ENCODE results near the gene XNDC1N. TPM values are rescaled to one million over a fixed set of nuclear protein-coding genes. Genes with fewer than 3 reads are reported as not detected.

XNDC1N gene, protein sequence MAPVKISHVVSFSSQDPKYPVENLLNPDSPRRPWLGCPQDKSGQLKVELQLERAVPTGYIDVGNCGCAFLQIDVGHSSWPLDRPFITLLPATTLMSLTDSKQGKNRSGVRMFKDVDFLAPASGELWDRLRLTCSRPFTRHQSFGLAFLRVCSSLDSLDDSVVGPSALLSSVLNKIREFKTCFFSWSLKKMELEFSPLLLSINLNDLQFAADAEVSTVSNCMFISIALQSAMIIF
- total RNA-seq = 9.2 TPM

DNA sequence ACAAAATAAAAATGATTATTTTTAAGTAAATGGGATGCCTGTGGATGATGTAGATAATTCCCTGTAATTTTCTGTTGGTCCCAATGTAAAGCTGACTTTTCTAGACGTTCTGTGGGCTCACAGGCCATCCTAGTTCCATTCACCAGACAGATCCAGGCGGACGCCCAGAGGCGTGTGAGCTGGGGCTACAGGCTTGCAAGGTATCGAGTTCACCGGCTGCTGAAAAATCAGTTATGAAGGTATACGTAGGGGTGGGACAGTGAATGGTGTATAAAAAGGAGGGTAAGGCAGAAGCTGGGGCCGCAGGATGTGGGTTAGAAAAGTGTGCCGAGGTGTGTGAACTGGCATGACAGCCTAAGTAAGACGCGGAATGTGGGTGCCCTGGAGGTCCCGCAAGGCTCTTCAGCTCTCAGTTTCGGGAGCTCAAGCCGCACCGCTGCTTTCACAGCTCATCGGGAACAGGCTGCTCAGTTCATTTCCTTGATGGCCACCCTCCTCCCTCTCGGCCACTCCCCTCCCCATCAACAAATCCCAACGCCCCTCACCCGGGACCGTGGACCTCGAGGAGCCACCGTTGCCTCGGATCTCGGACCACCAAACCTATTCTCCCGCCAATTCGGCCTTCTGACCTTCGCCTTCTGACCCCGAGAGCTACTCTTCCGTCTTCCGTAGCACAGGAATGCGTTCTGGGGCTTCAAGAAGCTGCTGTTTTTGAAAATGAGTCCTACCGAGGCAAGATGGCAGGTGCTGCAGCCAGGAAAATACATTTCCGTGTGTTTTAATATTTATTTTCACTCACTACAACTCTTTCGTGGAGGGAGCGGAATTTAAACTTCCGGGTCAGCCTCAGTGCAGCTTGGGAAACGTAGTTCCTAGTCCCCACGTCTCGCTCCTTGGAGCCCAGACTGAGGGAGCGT, at the start of gene XNDC1N:
Gene XNDC1N (minus strand): TSS at position 775 of the 917 bp plus-strand sequence. CDS start 5,241 bp downstream, outside the sequence.

GRCh38 chr11:71928737-71929443, 496 bp upstream of the XNDC1N start, which contains the start of gene RNF121:
TSS of gene RNF121 (plus strand) at chr11:71929046. CDS start at chr11:71929062, 16 bp downstream.

Other genes starting within 250 kb of the XNDC1N start
- gene DEFB108B, start 95.4 kb downstream of the XNDC1N start, total RNA-seq = not detected
- gene DEFB131B, start 50.1 kb downstream of the XNDC1N start, total RNA-seq = not detected
- 53.9 TPM for gene RNF121, start 452 bp upstream of the XNDC1N start, total RNA-seq
- 8.2 TPM for gene IL18BP, start 70.3 kb upstream of the XNDC1N start, total RNA-seq
- 292 TPM for gene NUMA1, start 151.9 kb upstream of the XNDC1N start, total RNA-seq
- gene LRRC51, start 152.3 kb upstream of the XNDC1N start, total RNA-seq = 11.3 TPM
- 51.8 TPM for gene LAMTOR1, start 174.7 kb upstream of the XNDC1N start, total RNA-seq
- gene TOMT, start 177.3 kb upstream of the XNDC1N start, total RNA-seq = not detected
- 16.5 TPM for gene ANAPC15, start 184.1 kb upstream of the XNDC1N start, total RNA-seq
- gene FOLR3, start 207.1 kb upstream of the XNDC1N start, total RNA-seq = not detected

Measured in camera-type eye (tissue), 1 donor.